ENCODE data around the gene SYNGR1. TPM values are rescaled to one million over a fixed set of nuclear protein-coding genes. Genes with fewer than 3 reads are reported as not detected.

SYNGR1 gene
- total RNA-seq, 2 experiments from 2014 or later: 2.4 to 3.8 TPM

DNA sequence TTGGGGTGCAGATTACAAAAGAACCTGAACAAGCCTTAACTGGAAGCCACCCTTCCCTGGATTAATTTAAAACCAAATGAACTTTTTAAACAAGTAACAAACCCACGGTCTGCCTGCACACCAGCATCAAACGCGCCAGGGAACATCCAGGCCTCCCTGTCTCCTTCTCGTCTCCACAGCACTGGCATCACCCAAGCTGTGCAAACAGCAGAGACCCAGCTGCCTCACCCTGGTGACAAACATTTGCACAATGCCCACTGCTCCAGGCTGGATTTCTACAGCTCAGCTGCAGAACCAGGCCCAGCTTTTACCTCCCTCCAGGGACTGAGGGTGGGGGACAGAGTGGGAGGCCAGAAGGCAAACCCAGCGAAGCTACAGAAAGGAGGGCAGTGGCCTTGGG, 37.4 kb upstream of the SYNGR1 start:
- POLR2A ChIA-PET: interaction anchor here (0.6 to 9.1 kb wide), 19 partner anchors 9 to 560 kb away, joined by 3 to 101 read pairs (median 4); partner anchors contain the start of gene CBX7
- ATAC-seq (no peak), DNase-seq (peak; percentile 13)
- Mint-ChIP-seq H3K36me3 (ENCODE audit: low read depth) (peaks cover 60% of the 10 kb centered on the region), H3K4me3 (no peak overlapping the region), H3K9me3 (no peaks in the 10 kb centered on the region), H3K27ac (peak overlapping the region; percentile 49), H3K4me1 (ENCODE audit: low read depth) (peaks cover 51% of the 10 kb centered on the region), H3K27me3 (no peaks in the 10 kb centered on the region)
- CTCF ChIA-PET: interaction anchor here (1.1 to 4.7 kb wide), 5 partner anchors 8 to 177 kb away, joined by 3 to 99 read pairs (median 4); no protein-coding TSS in a partner anchor
- intact Hi-C loops (cut with micrococcal nuclease): no loop called here
- TF ChIP-seq, protein P1, sequence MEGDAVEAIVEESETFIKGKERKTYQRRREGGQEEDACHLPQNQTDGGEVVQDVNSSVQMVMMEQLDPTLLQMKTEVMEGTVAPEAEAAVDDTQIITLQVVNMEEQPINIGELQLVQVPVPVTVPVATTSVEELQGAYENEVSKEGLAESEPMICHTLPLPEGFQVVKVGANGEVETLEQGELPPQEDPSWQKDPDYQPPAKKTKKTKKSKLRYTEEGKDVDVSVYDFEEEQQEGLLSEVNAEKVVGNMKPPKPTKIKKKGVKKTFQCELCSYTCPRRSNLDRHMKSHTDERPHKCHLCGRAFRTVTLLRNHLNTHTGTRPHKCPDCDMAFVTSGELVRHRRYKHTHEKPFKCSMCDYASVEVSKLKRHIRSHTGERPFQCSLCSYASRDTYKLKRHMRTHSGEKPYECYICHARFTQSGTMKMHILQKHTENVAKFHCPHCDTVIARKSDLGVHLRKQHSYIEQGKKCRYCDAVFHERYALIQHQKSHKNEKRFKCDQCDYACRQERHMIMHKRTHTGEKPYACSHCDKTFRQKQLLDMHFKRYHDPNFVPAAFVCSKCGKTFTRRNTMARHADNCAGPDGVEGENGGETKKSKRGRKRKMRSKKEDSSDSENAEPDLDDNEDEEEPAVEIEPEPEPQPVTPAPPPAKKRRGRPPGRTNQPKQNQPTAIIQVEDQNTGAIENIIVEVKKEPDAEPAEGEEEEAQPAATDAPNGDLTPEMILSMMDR (IDR thresholded peaks at IDR 0.05): no peak

DNA sequence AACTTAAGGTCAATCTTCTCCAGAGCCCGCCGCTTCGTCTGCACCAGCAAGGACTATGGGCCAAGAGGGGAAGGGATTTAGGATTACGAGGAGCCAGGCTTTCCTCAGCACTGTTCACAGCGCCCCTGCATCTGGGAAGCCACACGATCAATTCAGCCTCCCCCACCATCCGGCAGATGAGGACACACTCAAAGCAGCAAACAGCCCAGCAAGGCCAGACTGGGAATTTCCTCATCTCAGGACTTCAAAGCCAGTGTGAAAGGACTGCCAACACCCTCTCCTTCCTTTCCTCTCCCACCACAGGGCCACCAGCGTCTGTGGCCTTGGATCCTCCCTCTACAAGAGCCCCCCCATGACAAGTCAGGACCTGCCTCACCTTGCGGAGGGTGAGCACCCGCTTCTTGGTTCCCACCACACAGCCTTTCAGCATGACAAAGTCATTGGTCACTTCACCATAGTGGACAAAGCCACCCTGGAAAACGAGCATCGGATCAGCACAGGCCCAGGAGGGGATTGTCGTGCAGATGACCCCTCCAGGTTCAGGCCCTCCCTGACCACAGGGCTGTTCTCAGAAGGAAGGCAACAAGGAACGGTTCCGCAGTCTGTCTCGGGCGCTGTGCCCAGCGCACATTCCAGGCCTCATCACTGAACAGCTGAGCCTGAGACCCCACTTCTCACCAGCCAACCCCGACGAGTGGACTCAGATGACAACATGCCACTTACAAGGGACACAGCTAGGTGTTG, 36.4 kb upstream of the SYNGR1 start:
- peak overlapping the region; percentile 66 for H3K27ac Mint-ChIP-seq
- H3K36me3 Mint-ChIP-seq (ENCODE audit: low read depth): peaks cover 70% of the 10 kb centered on the region
- CTCF ChIA-PET: interaction anchor here (1.2 to 6.6 kb wide), 4 partner anchors 9 to 178 kb away, joined by 3 to 99 read pairs (median 32); no protein-coding TSS in a partner anchor
- ATAC-seq (no peak), DNase-seq (no peak)
- no peaks in the 10 kb centered on the region for H3K27me3 Mint-ChIP-seq
- POLR2A ChIA-PET: interaction anchor here (1.0 to 9.1 kb wide), 10 partner anchors 10 to 561 kb away, joined by 3 to 101 read pairs (median 12); partner anchors contain the start of gene CBX7
- no peaks in the 10 kb centered on the region for H3K9me3 Mint-ChIP-seq
- peak overlapping the region; percentile 16 for H3K4me3 Mint-ChIP-seq
- peaks cover 51% of the 10 kb centered on the region for H3K4me1 Mint-ChIP-seq (ENCODE audit: low read depth)
- intact Hi-C loops (cut with micrococcal nuclease): no loop called here
- TF ChIP-seq, protein P1 (IDR thresholded peaks at IDR 0.05): no peak

DNA sequence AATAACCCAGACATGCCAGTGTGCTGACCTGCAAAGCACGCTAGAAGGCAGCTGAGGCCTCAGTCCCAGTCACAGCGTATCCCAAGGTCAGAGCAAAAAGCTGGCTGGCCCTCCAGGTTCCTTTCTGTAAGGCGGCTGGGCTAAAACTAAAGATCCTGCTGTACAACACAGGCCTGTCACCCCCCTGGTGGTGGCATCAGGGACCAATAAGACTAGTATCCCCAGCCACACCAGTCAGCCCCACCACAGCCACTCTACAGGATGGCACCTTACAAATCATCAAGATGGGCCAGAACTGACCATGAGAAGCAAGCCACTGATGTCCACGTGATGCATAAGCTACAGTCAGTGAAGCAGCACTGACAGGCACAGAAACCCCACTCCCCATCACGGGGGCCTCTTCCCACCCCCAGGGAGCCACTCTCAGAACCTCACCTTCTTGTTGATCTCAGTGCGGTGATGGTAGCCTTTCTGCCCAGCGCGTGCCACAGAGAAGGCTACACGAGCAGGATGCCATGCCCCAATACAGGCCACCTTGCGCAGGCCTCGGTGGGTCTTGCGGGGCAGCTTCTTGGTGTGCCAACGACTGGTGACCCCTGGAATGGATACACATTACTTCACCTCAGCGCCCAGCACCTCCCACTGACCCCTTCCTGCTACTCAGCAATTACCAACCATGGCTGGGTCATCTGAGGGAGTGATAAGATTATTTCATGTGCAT, 35.4 kb upstream of the SYNGR1 start:
- TF ChIP-seq, protein P1 (IDR thresholded peaks at IDR 0.05): no peak
- ATAC-seq (no peak), DNase-seq (peak; percentile 36)
- POLR2A ChIA-PET: interaction anchor here (0.5 to 9.1 kb wide), 20 partner anchors 11 to 373 kb away, joined by 3 to 211 read pairs (median 4); partner anchors contain the start of genes ATF4, CBX7 and PDGFB
- CTCF ChIA-PET: interaction anchor here (1.2 to 6.6 kb wide), 6 partner anchors 8 to 187 kb away, joined by 4 to 48 read pairs (median 14); partner anchors contain the start of gene MIEF1
- H3K9me3 Mint-ChIP-seq: no peaks in the 10 kb centered on the region
- intact Hi-C loops (cut with micrococcal nuclease): no loop called here
- H3K4me3 Mint-ChIP-seq: peak overlapping the region; percentile 99
- no peaks in the 10 kb centered on the region for H3K27me3 Mint-ChIP-seq
- peak overlapping the region; percentile 34 for H3K27ac Mint-ChIP-seq
- peaks cover 47% of the 10 kb centered on the region for H3K4me1 Mint-ChIP-seq (ENCODE audit: low read depth)
- peaks cover 80% of the 10 kb centered on the region for H3K36me3 Mint-ChIP-seq (ENCODE audit: low read depth)

DNA sequence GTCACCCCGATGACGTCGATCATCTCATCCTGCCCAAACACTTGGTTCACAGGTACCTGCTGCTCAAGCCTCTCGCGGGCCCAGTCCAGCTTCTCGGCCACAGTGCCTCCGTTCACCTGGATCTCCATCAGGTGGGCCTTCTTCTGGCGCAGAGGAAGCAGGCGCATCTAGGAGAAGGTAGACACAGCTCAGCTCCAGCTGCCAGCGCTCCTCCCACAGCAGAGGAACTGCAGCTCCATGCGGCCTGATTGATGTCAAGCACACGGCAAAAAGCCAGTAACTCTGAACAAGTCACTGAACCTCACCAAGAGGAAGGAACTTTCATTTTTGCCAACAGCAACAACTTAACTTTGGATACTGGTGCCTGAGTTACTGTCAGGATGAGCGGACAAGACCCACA, 34.4 kb upstream of the SYNGR1 start:
- intact Hi-C loops (cut with micrococcal nuclease): loop anchor here (5.0 kb wide), 1 partner anchor 207 kb away; the partner anchor contains the start of gene ATF4
- TF ChIP-seq, protein P1 (IDR thresholded peaks at IDR 0.05): no peak
- POLR2A ChIA-PET: interaction anchor here (0.6 to 9.1 kb wide), 24 partner anchors 12 to 1362 kb away, joined by 3 to 211 read pairs (median 4); partner anchors contain the start of genes ATF4, CBX7 and PDGFB
- H3K9me3 Mint-ChIP-seq: no peaks in the 10 kb centered on the region
- DNase-seq (no peak), ATAC-seq (no peak)
- peak overlapping the region; percentile 100 for H3K27ac Mint-ChIP-seq
- peaks cover 82% of the 10 kb centered on the region for H3K36me3 Mint-ChIP-seq (ENCODE audit: low read depth)
- CTCF ChIA-PET: interaction anchor here (0.9 to 6.6 kb wide), 9 partner anchors 9 to 186 kb away, joined by 3 to 48 read pairs (median 7); partner anchors contain the start of gene MIEF1
- no peaks in the 10 kb centered on the region for H3K27me3 Mint-ChIP-seq
- peaks cover 47% of the 10 kb centered on the region for H3K4me1 Mint-ChIP-seq (ENCODE audit: low read depth)
- H3K4me3 Mint-ChIP-seq: peak overlapping the region; percentile 99

All from activated CD8-positive, alpha-beta T cell treated with anti-CD3 and anti-CD28 coated beads for 36 hours (primary cell).